Measurements from ENCODE around the gene NEMP2.

Gene NEMP2

DNA sequence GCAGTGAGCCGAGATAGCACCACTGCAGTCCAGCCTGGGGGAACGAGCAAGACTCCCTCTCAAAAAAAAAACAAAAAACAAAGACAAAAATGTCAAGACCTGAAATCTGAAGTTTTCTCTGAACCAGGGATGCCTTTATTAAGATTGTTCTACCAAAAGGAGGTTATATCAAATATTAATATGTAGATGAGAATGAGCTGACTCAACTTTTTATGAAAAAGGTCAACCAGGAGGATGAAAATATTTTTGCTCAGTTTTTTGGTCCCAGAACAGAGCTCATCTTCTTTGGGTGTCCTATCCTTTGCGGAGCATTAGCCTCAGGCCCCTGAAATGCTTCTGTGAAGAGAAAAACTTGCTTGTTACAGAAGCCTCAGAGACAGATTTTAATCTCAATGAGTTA lies 44.0 kb downstream of the NEMP2 start:
- H3K36me3 ChIP-seq: no peaks in the 10 kb centered on the region
- no peak for TF ChIP-seq CTCF (IDR thresholded peaks at IDR 0.05; ENCODE audit: low read depth, low read length)
- no peak overlapping the region for H3K27ac ChIP-seq
- no peaks in the 10 kb centered on the region for H3K9me3 ChIP-seq (ENCODE audit: severe bottlenecking)
- no peak for DNase-seq
- H3K4me3 ChIP-seq (ENCODE audit: low read depth, low read length): no peak overlapping the region
- no peaks in the 10 kb centered on the region for H3K27me3 ChIP-seq (ENCODE audit: insufficient read depth, low read depth, severe bottlenecking)

DNA sequence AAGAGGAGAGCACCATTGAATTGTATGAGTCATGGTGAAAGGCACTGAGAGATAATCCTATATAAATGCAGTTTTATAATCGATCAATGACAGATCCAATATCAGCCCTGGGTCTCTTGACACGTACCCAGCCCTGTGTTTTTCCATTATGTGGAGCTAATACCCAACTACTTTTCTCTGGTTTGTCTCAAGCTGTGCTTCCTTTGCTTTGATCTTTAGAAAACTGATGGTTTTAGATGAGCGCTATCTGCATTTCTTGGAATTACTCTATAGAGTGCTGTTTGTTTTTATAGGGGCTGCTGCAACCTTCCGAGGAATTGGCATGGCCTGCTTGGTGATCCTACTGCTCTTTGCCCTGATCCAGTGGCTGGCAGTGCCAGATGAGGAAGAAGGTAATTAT lies 45.0 kb downstream of the NEMP2 start:
- H3K27me3 ChIP-seq (ENCODE audit: insufficient read depth, low read depth, severe bottlenecking): no peaks in the 10 kb centered on the region
- DNase-seq: no peak
- no peaks in the 10 kb centered on the region for H3K36me3 ChIP-seq
- TF ChIP-seq CTCF (IDR thresholded peaks at IDR 0.05; ENCODE audit: low read depth, low read length): no peak
- H3K4me3 ChIP-seq (ENCODE audit: low read depth, low read length): no peak overlapping the region
- peak overlapping the region; percentile 63 for H3K27ac ChIP-seq
- no peaks in the 10 kb centered on the region for H3K9me3 ChIP-seq (ENCODE audit: severe bottlenecking)

GRCh38 chr2:190488516-190489233 lies 45.8 kb downstream of the NEMP2 start:
- TF ChIP-seq CTCF (IDR thresholded peaks at IDR 0.05; ENCODE audit: low read depth, low read length): no peak
- Histone ChIP-seq H3K27ac (peak overlapping the region; percentile 63), H3K27me3 (ENCODE audit: insufficient read depth, low read depth, severe bottlenecking) (no peaks in the 10 kb centered on the region), H3K9me3 (ENCODE audit: severe bottlenecking) (no peaks in the 10 kb centered on the region), H3K4me3 (ENCODE audit: low read depth, low read length) (no peak overlapping the region; the same call in none of the 2 replicates), H3K36me3 (no peaks in the 10 kb centered on the region)
- peak; percentile 87 for DNase-seq

GRCh38 chr2:190486037-190486623 lies 48.4 kb downstream of the NEMP2 start:
- DNase-seq: no peak
- Histone ChIP-seq H3K27me3 (ENCODE audit: insufficient read depth, low read depth, severe bottlenecking) (no peaks in the 10 kb centered on the region), H3K27ac (no peak overlapping the region), H3K4me3 (ENCODE audit: low read depth, low read length) (no peak overlapping the region), H3K9me3 (ENCODE audit: severe bottlenecking) (no peaks in the 10 kb centered on the region), H3K36me3 (no peaks in the 10 kb centered on the region)
- no peak for TF ChIP-seq CTCF (IDR thresholded peaks at IDR 0.05; ENCODE audit: low read depth, low read length)

GRCh38 chr2:190482451-190482850 lies 52.1 kb downstream of the NEMP2 start:
- TF ChIP-seq CTCF (IDR thresholded peaks at IDR 0.05; ENCODE audit: low read depth, low read length): no peak
- Histone ChIP-seq H3K9me3 (ENCODE audit: severe bottlenecking) (no peaks in the 10 kb centered on the region), H3K4me3 (ENCODE audit: low read depth, low read length) (no peak overlapping the region), H3K27me3 (ENCODE audit: insufficient read depth, low read depth, severe bottlenecking) (no peaks in the 10 kb centered on the region), H3K36me3 (no peaks in the 10 kb centered on the region), H3K27ac (no peak overlapping the region)
- DNase-seq: no peak
